ENCODE measurements around the gene SPRED1.

Gene SPRED1

GRCh38 chr15:38283010-38283409 is 30.4 kb downstream of the SPRED1 start:
- Histone ChIP-seq H3K4me1 (ENCODE audit: control insufficient read depth in 1 of 2, insufficient read depth in 1 of 2, low read depth in 1 of 2, low read length in 1 of 2) (no peaks in the 10 kb centered on the region), H3K4me3 (ENCODE audit: low read depth in 1 of 2, low read length in 1 of 2) (no peak overlapping the region), H3K36me3 (no peaks in the 10 kb centered on the region), H3K27ac (no peak overlapping the region), H3K9me3 (no peaks in the 10 kb centered on the region), H3K27me3 (no peaks in the 10 kb centered on the region)
- TF ChIP-seq CTCF (IDR thresholded peaks at IDR 0.05) = no peak

GRCh38 chr15:38285456-38285855 is 32.8 kb downstream of the SPRED1 start:
- H3K27ac ChIP-seq = no peak overlapping the region
- H3K4me1 ChIP-seq (ENCODE audit: control insufficient read depth in 1 of 2, insufficient read depth in 1 of 2, low read depth in 1 of 2, low read length in 1 of 2) = no peaks in the 10 kb centered on the region
- H3K4me3 ChIP-seq (ENCODE audit: low read depth in 1 of 2, low read length in 1 of 2) = no peak overlapping the region
- H3K36me3 ChIP-seq = no peaks in the 10 kb centered on the region
- no peak for TF ChIP-seq CTCF (IDR thresholded peaks at IDR 0.05)
- H3K9me3 ChIP-seq = no peaks in the 10 kb centered on the region
- no peaks in the 10 kb centered on the region for H3K27me3 ChIP-seq

- no peak overlapping the region for H3K4me3 ChIP-seq (ENCODE audit: low read depth in 1 of 2, low read length in 1 of 2)
- no peak overlapping the region for H3K27ac ChIP-seq
- no peak for TF ChIP-seq CTCF (IDR thresholded peaks at IDR 0.05)
- H3K36me3 ChIP-seq = no peaks in the 10 kb centered on the region
- no peaks in the 10 kb centered on the region for H3K9me3 ChIP-seq
- H3K27me3 ChIP-seq = no peaks in the 10 kb centered on the region
- H3K4me1 ChIP-seq (ENCODE audit: control insufficient read depth in 1 of 2, insufficient read depth in 1 of 2, low read depth in 1 of 2, low read length in 1 of 2) = no peaks in the 10 kb centered on the region
These were observed 41.5 kb downstream of the SPRED1 start for GRCh38 chr15:38294126-38294525.

GRCh38 chr15:38297623-38298388 is 45.2 kb downstream of the SPRED1 start:
- Histone ChIP-seq H3K4me3 (ENCODE audit: low read depth in 1 of 2, low read length in 1 of 2) (no peak overlapping the region), H3K4me1 (ENCODE audit: control insufficient read depth in 1 of 2, insufficient read depth in 1 of 2, low read depth in 1 of 2, low read length in 1 of 2) (no peaks in the 10 kb centered on the region), H3K36me3 (no peaks in the 10 kb centered on the region), H3K27ac (no peak overlapping the region), H3K9me3 (no peaks in the 10 kb centered on the region), H3K27me3 (no peaks in the 10 kb centered on the region)
- TF ChIP-seq CTCF (IDR thresholded peaks at IDR 0.05) = no peak

- no peaks in the 10 kb centered on the region for H3K27me3 ChIP-seq
- TF ChIP-seq CTCF (IDR thresholded peaks at IDR 0.05) = no peak
- no peaks in the 10 kb centered on the region for H3K9me3 ChIP-seq
- H3K36me3 ChIP-seq = no peaks in the 10 kb centered on the region
- no peak overlapping the region for H3K27ac ChIP-seq
- H3K4me1 ChIP-seq (ENCODE audit: control insufficient read depth in 1 of 2, insufficient read depth in 1 of 2, low read depth in 1 of 2, low read length in 1 of 2) = no peaks in the 10 kb centered on the region
- no peak overlapping the region for H3K4me3 ChIP-seq (ENCODE audit: low read depth in 1 of 2, low read length in 1 of 2)
These were observed 46.6 kb downstream of the SPRED1 start for GRCh38 chr15:38299216-38299615.
